Skeletal muscle cell (primary cell): ENCODE measurements around the gene PARL.

Source experiments
- DNase-seq: peaks from one replicate; pipeline ENCODE4 v3.0.0-alpha.2; 2010; ENCODE audit warnings: low read depth
- H3K4me3 ChIP-seq: 2 replicates; pipeline ENCODE4 v1.5.1; 2011; ENCODE audit warnings: low read depth, mild to moderate bottlenecking, control low read depth, low read length, moderate library complexity

PARL gene

GRCh38 chr3:183822631-183823030 is 62.0 kb downstream of the PARL start:
- no peak for DNase-seq
- no peak overlapping the region for H3K4me3 ChIP-seq

DNA sequence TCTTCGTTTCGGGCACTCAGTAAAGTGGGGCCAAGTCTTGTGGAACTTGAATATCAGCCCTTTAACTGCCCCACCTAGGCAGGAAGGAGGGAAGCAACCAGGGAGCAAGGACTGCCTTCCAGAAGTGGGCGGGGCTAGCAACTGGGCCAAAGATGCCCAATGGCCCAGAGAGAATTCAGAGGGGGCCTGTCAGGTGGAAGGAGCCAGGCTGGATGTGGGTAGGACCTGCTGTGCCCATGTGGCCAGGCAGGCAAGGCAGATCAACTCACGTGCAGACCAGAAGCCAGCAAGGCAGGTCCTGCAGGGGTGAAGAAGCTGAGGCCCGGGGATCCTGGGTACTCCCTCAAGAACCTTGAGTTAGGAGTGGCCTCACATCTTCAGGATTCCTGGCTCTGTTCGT is 64.8 kb downstream of the PARL start:
- DNase-seq: no peak
- H3K4me3 ChIP-seq: no peak overlapping the region

- H3K4me3 ChIP-seq: no peak overlapping the region
- no peak for DNase-seq
Measured at GRCh38 chr3:183818706-183819624, 65.7 kb downstream of the PARL start.

DNA sequence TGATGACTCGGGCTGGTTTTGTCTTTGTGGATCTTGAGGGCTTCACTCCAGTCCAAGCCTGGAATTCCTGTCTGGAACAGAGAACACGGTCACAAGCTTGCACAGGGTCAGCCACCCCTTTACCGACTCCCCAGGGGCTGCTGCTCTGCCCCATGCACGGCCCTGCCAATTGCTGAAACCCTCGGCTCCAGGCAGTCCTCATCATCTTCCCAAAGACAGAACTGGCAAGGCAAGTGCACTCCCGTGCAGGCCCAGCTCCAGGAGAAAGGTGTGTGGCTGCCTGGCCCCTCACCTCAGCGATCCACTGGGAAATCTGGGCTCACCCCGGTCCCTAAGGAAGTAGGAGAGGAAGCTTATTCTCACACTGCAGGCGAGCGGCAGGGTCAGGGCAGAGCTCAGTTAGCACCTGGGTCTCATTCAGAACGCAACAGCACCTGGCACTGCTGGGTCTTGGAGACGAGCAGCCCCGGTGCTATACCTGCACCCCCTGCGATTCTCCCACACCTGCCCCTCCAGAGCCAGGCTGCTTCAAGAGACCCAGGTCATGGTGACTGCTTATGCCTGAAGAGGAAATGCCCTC is 66.5 kb downstream of the PARL start:
- DNase-seq: no peak
- no peak overlapping the region for H3K4me3 ChIP-seq

GRCh38 chr3:183817639-183818038 is 67.0 kb downstream of the PARL start:
- no peak overlapping the region for H3K4me3 ChIP-seq

DNA sequence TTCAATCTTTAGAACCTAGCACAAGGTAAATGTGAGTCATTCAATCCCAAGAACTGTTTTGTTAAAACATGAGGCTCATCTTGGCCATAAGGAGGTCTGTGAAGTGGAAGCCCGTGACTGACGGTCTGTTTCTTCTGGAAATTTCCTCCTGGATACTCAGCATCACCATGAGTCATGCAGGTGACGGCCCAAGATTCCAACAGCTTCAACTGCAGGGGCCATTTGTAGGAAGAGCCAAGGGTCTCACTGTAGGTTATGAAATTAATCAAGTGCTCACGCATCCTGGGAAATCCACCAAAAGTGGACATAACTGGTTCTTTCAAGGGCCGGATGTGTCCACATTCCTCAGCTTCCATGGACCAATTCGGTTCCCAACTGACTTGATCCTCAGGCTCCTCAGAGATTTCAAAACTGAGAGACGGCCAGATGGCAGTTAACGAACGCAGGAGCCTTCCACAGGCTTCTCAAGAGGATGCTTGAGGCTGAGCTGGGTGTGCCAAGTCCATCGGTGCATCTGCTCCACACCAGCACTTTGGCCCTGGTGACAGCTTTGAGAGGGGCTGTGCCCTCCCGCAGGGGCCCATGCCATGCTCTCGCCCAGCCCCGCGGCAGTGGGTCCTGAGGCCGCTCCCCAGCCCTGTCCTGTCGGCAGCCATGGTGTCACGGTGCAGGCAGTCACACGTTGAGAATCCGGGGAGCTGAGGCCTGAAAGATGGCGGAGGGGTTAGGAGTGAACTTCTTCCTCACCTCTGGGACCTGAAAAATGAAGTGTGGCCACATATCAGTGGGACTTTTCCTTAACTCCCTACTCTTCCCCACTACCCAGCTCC is 67.8 kb downstream of the PARL start:
- H3K4me3 ChIP-seq: no peak overlapping the region
- DNase-seq: no peak

More at GRCh38 chr3:183817639-183818038, 67.0 kb downstream of the PARL start:
- DNase-seq: no peak

- no peak overlapping the region for H3K4me3 ChIP-seq
- DNase-seq: no peak
Measured at GRCh38 chr3:183815951-183816475, 68.7 kb downstream of the PARL start.

DNA sequence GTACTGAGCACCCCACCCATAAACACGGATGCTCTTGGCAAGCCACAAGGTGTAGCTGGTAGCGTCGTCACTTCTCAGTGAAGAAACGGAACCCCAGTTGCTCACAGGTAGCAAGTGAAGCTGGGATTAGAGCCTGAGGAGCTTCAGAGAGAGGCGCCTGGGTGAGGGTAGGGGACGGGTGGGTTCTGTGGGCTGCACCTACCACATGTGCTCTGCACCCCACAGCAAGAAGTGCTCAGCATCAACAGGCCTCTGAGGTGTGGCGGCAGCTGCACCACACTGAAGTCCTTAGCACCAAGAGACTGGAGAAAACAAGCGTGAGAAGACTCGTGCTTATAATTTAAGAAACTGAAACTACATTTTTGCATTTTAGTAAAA is 69.1 kb downstream of the PARL start:
- H3K4me3 ChIP-seq: no peak overlapping the region
- no peak for DNase-seq

- DNase-seq: no peak
- H3K4me3 ChIP-seq: no peak overlapping the region
Measured at GRCh38 chr3:183814240-183814639, 70.4 kb downstream of the PARL start.

DNA sequence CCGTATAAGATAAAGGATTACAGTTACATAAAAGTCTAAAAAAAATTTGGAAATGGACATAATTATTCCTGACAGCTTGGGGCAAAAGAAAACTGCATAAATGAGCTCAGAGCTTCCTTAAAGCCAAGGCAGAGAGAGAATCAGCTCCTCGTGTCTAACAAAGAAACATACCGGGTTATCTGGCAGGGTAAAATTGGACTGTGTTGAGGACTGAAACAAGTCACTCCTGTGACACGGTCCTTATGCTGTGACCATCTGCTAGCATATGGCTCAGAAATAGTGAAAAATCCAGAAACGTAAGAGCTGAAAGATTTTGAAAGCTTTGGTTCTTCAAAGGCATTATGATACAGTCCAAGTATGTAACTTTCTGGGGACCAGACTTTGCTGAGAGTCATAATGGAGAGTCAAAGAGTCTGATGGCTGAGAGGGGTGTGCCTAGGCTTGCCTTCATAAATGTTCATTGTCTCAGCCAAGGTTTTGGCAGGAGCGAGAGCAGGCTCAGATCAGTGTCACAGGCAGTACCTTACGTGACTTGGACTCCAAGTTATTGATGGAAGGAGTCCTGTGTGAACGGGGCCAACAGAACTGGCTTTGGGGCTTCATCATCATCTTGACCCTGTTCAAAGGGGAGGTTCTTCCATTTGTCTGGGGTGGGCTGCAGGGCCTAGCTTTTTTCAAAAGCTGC is 71.8 kb downstream of the PARL start:
- H3K4me3 ChIP-seq: no peak overlapping the region
- no peak for DNase-seq

DNA sequence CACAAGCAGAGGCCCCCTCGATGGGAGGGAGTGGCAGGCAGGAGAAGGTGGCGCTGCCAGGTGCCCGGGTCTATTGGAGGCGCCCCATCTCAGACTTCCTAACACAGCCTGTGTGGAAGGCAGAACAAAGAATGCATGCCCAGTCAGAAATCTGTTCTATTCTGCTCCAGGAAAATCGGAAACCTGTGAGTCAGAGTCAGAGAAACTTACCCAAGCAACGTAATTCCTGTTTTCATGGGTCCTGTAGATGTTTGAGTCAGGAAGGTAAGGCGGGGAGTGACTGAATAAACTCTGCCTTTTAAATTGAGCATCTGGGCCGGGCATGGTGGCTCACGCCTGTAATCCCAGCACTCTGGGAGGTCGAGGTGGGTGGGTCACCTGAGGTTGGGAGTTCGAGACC is 73.0 kb downstream of the PARL start:
- H3K4me3 ChIP-seq: no peak overlapping the region
- no peak for DNase-seq

- H3K4me3 ChIP-seq: no peak overlapping the region
- no peak for DNase-seq
Measured at GRCh38 chr3:183810643-183811594, 73.8 kb downstream of the PARL start.

- no peak overlapping the region for H3K4me3 ChIP-seq
- no peak for DNase-seq
Measured at GRCh38 chr3:183809270-183809669, 75.4 kb downstream of the PARL start.

- DNase-seq: no peak
- no peak overlapping the region for H3K4me3 ChIP-seq
Measured at GRCh38 chr3:183808355-183808754, 76.3 kb downstream of the PARL start.

- H3K4me3 ChIP-seq: no peak overlapping the region
- DNase-seq: no peak
Measured at GRCh38 chr3:183807881-183808280, 76.8 kb downstream of the PARL start.

DNA sequence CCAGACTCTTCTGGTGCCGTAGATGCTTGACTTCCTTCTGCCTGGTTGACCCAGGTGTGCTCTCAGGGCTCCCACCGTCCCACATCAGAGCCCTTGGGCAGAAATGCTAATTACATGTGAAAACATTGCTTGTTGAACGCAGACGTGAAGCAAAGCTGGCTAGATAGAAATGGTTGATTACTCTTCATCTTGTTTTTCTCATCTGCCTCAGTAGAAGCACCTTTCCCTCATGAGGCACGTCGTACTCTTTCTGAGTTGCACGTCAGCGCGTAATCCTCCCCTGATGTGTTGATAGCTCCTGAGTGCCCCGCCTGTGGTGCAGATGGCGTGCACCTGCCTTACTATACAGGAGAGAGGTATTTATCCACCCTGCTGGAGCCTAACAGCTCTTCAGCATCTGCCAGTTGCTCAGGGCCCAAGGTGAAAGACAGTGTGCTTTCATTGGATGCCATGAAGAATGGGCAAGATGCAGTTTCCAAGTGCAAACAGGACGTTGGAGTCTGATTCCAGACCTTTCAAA is 77.4 kb downstream of the PARL start:
- H3K4me3 ChIP-seq: no peak overlapping the region
- no peak for DNase-seq

DNA sequence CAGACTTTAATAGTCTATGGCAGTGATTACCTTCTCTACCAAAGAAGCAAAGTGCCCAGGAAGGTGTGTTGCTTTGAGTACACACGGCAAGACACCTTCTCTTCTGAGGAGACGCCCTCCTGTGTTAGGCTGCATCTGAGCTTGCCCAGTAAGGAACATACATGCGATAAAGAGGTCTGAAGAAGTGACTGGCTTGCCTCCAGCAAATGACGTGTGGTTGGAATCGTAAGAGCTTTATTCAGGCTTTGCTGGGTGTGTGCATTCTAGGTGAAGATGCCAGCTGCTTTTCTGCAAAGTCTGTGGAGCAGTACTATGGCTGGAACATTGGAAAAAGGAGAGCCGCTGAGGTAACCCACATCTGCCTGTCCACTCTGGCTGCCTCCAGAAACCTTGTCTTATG is 81.7 kb downstream of the PARL start:
- DNase-seq: no peak
- no peak overlapping the region for H3K4me3 ChIP-seq

- H3K4me3 ChIP-seq: no peak overlapping the region
- no peak for DNase-seq
Measured at GRCh38 chr3:183801601-183802000, 83.1 kb downstream of the PARL start.
